Endothelial cell of umbilical vein (primary cell): ENCODE results near the gene CHMP1B.

Source experiments
- MAX ChIP-seq: IDR thresholded peaks from 2 replicates; pipeline ENCODE4 v1.6.1; 2011; ENCODE audit not compliant: insufficient read depth, insufficient read length
- TF ChIP-seq, protein P1 (sequence below), 2 donors: IDR thresholded peaks; 1 replicate in 1 of 2; 2 replicates in 1 of 2; pipeline ENCODE4 v1.5.1; 2011; ENCODE audit warnings: low read length in 2 of 2, mild to moderate bottlenecking in 2 of 2, moderate library complexity in 2 of 2, control low read depth in 1 of 2, inconsistent platforms in 1 of 2, low read depth in 1 of 2; ENCODE audit not compliant: insufficient read depth in 1 of 2; ENCODE audit errors: extremely low read depth in 1 of 2

GRCh38 chr18:11862468-11863137 is 11.4 kb downstream of the CHMP1B start:
- TF ChIP-seq, protein P1, sequence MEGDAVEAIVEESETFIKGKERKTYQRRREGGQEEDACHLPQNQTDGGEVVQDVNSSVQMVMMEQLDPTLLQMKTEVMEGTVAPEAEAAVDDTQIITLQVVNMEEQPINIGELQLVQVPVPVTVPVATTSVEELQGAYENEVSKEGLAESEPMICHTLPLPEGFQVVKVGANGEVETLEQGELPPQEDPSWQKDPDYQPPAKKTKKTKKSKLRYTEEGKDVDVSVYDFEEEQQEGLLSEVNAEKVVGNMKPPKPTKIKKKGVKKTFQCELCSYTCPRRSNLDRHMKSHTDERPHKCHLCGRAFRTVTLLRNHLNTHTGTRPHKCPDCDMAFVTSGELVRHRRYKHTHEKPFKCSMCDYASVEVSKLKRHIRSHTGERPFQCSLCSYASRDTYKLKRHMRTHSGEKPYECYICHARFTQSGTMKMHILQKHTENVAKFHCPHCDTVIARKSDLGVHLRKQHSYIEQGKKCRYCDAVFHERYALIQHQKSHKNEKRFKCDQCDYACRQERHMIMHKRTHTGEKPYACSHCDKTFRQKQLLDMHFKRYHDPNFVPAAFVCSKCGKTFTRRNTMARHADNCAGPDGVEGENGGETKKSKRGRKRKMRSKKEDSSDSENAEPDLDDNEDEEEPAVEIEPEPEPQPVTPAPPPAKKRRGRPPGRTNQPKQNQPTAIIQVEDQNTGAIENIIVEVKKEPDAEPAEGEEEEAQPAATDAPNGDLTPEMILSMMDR (IDR thresholded peaks at IDR 0.05; ENCODE audit: extremely low read depth in 1 of 2, insufficient read depth in 1 of 2, low read depth in 1 of 2, low read length in 2 of 2), result no peak
- no peak for TF ChIP-seq MAX
